HepG2 (cell line): Measurements from ENCODE around the gene DAG1. TPM values are rescaled to one million over a fixed set of nuclear protein-coding genes. Genes with fewer than 3 reads are reported as not detected.

Source experiments
- CENPX ChIP-seq: sonication (generic); formaldehyde crosslinking; IDR thresholded peaks from 2 replicates; pipeline ENCODE4 v1.9.0; 2021; ENCODE audit warnings: mild to moderate bottlenecking, missing genetic modification reagents, moderate library complexity
- EP300 ChIP-seq, 3 experiments: sonication (generic) in 1 of 3; formaldehyde crosslinking in 1 of 3; IDR thresholded peaks; 2 replicates each; pipeline versions ENCODE4 v1.5.1 to v1.6.1; 2011 to 2020; ENCODE audit warnings: low read depth in 2 of 3, low read length in 2 of 3, borderline replicate concordance in 1 of 3, improper control_type of control experiment in 1 of 3, mild to moderate bottlenecking in 1 of 3, missing genetic modification reagents in 1 of 3, moderate library complexity in 1 of 3
- HNF4G ChIP-seq, 2 experiments: sonication (generic) in 1 of 2; formaldehyde crosslinking in 1 of 2; IDR thresholded peaks; 2 replicates each; pipeline versions ENCODE4 v1.4.0 to v1.6.1; 2011 to 2020; ENCODE audit warnings: borderline replicate concordance in 2 of 2, low read depth in 2 of 2, mild to moderate bottlenecking in 2 of 2, low read length in 1 of 2, missing genetic modification reagents in 1 of 2, moderate library complexity in 1 of 2
- NR1H2 ChIP-seq: sonication (generic); formaldehyde crosslinking; IDR thresholded peaks from 2 replicates; pipeline ENCODE4 v1.8.1; 2022; ENCODE audit warnings: low read depth, missing genetic modification reagents, borderline replicate concordance
- RAD21 ChIP-seq: fragments of 450-650 bp; formaldehyde crosslinking; IDR thresholded peaks from 2 replicates; pipeline ENCODE4 v1.5.0; 2020; ENCODE audit warnings: mild to moderate bottlenecking
- SCMH1 ChIP-seq: sonication (generic); formaldehyde crosslinking; IDR thresholded peaks from 2 replicates; pipeline ENCODE4 v1.9.0; 2021; ENCODE audit warnings: missing genetic modification reagents, mild to moderate bottlenecking, borderline replicate concordance
- SMAD1 ChIP-seq: sonication (generic); formaldehyde crosslinking; IDR thresholded peaks from 2 replicates; pipeline ENCODE4 v1.4.0; 2020; ENCODE audit warnings: missing genetic modification reagents, low read depth, mild to moderate bottlenecking, borderline replicate concordance
- SMC3 ChIP-seq: IDR thresholded peaks from 2 replicates; pipeline ENCODE4 v1.6.1; 2011; ENCODE audit warnings: low read length, improper control_type of control experiment
- SP5 ChIP-seq: IDR thresholded peaks from 2 replicates; pipeline ENCODE4 v1.6.1; 2016; ENCODE audit warnings: low read depth, borderline replicate concordance
- YY1 ChIP-seq: IDR thresholded peaks from 2 replicates; pipeline ENCODE4 v1.6.1; 2011; ENCODE audit warnings: low read length, low read depth, moderate library complexity, mild to moderate bottlenecking; ENCODE audit not compliant: insufficient read depth, insufficient replicate concordance
- ZFP36 ChIP-seq: fragments of 150-350 bp; IDR thresholded peaks from 2 replicates; pipeline ENCODE4 v1.6.1; 2018; ENCODE audit warnings: borderline replicate concordance, low read length, low read depth; ENCODE audit not compliant: partially characterized antibody
- ZNF12 ChIP-seq: sonication (generic); formaldehyde crosslinking; IDR thresholded peaks from 2 replicates; pipeline ENCODE4 v1.5.0; 2020; ENCODE audit warnings: missing genetic modification reagents
- ZNF138 ChIP-seq: sonication (generic); formaldehyde crosslinking; IDR thresholded peaks from 2 replicates; pipeline ENCODE4 v1.5.0; 2020; ENCODE audit warnings: mild to moderate bottlenecking, low read depth, missing genetic modification reagents
- ZNF558 ChIP-seq: sonication (generic); formaldehyde crosslinking; IDR thresholded peaks from 2 replicates; pipeline ENCODE4 v1.9.0; 2022; ENCODE audit warnings: mild to moderate bottlenecking, missing genetic modification reagents, borderline replicate concordance
- ZNF879 ChIP-seq: sonication (generic); formaldehyde crosslinking; IDR thresholded peaks from 2 replicates; pipeline ENCODE4 v1.8.1; 2023; ENCODE audit warnings: missing genetic modification reagents
- polyA plus RNA-seq, 8 experiments: library from polyadenylated mRNA; depleted of rRNA in 3 of 8; stranded (reverse) in 7 of 8; unstranded in 1 of 8; fragments of >200 nt; fragmentation: Illumina TruSeq in 4 of 8; extraction: Trizol in 4 of 8; gene quantifications; 2 replicates each; pipeline versions ENCODE4 v1.2.1 to v1.2.3, GENCODE V29; 2011 to 2016; ENCODE audit warnings: low read depth in 4 of 8, missing spikeins in 1 of 8, mixed read lengths in 1 of 8; ENCODE audit not compliant: insufficient read depth in 1 of 8
- total RNA-seq, 5 experiments: library from RNA; depleted of rRNA; stranded (reverse); fragments of >200 nt; fragmentation: Illumina TruSeq; extraction: Trizol; gene quantifications; 2 replicates each; pipeline ENCODE4 v1.2.3, GENCODE V29; 2016; ENCODE audit warnings: low read depth in 1 of 5
- TF ChIP-seq, protein P1 (sequence below): sonication (generic); formaldehyde crosslinking; IDR thresholded peaks from 2 replicates; pipeline ENCODE4 v1.5.0; 2020; ENCODE audit warnings: mild to moderate bottlenecking, missing genetic modification reagents
- TF ChIP-seq, protein P2 (sequence below): sonication (generic); formaldehyde crosslinking; IDR thresholded peaks from 2 replicates; pipeline ENCODE4 v1.4.0; 2020; ENCODE audit warnings: missing genetic modification reagents
- TF ChIP-seq, protein P3 (sequence below): IDR thresholded peaks from 2 replicates; pipeline ENCODE4 v1.4.0; 2020; ENCODE audit warnings: mild to moderate bottlenecking, missing genetic modification reagents
- TF ChIP-seq, protein P4 (sequence below): sonication (generic); formaldehyde crosslinking; IDR thresholded peaks from 2 replicates; pipeline ENCODE4 v1.8.1; 2023; ENCODE audit warnings: mild to moderate bottlenecking, missing genetic modification reagents

DAG1 gene
- total and polyA plus RNA-seq, 2 of the 13 experiments (the other 11 are each of a cell fraction or from before 2014, with no cell fraction given): 47.3 to 50.4 TPM

DNA sequence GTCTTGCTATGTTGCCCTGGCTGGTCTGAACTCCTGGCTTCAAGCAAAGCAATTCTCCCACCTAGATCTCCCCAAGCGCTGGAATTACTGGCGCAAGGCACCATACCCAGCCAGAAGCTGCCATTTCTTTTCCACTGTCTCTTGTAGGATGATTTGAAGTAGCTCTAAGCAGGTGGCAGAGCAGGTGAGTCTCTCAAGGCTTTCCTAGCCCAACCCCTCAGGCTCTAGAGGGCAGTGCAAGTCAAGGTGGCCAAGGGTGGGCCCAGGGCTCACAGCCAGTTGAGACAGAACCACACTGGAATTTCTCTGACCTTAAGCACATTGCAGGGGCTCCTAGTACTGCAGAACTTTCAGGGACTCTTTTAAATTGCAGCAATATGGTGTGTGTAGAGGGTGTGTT is 15.6 kb upstream of the DAG1 start (continued):
- TF ChIP-seq, protein P1, sequence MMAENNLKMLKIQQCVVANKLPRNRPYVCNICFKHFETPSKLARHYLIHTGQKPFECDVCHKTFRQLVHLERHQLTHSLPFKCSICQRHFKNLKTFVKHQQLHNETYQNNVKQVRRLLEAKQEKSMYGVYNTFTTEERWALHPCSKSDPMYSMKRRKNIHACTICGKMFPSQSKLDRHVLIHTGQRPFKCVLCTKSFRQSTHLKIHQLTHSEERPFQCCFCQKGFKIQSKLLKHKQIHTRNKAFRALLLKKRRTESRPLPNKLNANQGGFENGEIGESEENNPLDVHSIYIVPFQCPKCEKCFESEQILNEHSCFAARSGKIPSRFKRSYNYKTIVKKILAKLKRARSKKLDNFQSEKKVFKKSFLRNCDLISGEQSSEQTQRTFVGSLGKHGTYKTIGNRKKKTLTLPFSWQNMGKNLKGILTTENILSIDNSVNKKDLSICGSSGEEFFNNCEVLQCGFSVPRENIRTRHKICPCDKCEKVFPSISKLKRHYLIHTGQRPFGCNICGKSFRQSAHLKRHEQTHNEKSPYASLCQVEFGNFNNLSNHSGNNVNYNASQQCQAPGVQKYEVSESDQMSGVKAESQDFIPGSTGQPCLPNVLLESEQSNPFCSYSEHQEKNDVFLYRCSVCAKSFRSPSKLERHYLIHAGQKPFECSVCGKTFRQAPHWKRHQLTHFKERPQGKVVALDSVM (CRISPR knock-in tag): no peak
- TF ChIP-seq SMAD1 (CRISPR knock-in tag): no peak
- peak; percentile 64 for TF ChIP-seq SMC3
- TF ChIP-seq ZFP36: no peak
- no peak for TF ChIP-seq YY1
- no peak for TF ChIP-seq ZNF12 (CRISPR knock-in tag)
- TF ChIP-seq SCMH1 (CRISPR knock-in tag): no peak
- TF ChIP-seq NR1H2: no peak
- no peak for TF ChIP-seq SP5 (CRISPR knock-in tag)
- TF ChIP-seq, protein P2, sequence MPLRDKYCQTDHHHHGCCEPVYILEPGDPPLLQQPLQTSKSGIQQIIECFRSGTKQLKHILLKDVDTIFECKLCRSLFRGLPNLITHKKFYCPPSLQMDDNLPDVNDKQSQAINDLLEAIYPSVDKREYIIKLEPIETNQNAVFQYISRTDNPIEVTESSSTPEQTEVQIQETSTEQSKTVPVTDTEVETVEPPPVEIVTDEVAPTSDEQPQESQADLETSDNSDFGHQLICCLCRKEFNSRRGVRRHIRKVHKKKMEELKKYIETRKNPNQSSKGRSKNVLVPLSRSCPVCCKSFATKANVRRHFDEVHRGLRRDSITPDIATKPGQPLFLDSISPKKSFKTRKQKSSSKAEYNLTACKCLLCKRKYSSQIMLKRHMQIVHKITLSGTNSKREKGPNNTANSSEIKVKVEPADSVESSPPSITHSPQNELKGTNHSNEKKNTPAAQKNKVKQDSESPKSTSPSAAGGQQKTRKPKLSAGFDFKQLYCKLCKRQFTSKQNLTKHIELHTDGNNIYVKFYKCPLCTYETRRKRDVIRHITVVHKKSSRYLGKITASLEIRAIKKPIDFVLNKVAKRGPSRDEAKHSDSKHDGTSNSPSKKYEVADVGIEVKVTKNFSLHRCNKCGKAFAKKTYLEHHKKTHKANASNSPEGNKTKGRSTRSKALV: no peak
- no peak for TF ChIP-seq ZNF558 (CRISPR knock-in tag)
- TF ChIP-seq, protein P3, sequence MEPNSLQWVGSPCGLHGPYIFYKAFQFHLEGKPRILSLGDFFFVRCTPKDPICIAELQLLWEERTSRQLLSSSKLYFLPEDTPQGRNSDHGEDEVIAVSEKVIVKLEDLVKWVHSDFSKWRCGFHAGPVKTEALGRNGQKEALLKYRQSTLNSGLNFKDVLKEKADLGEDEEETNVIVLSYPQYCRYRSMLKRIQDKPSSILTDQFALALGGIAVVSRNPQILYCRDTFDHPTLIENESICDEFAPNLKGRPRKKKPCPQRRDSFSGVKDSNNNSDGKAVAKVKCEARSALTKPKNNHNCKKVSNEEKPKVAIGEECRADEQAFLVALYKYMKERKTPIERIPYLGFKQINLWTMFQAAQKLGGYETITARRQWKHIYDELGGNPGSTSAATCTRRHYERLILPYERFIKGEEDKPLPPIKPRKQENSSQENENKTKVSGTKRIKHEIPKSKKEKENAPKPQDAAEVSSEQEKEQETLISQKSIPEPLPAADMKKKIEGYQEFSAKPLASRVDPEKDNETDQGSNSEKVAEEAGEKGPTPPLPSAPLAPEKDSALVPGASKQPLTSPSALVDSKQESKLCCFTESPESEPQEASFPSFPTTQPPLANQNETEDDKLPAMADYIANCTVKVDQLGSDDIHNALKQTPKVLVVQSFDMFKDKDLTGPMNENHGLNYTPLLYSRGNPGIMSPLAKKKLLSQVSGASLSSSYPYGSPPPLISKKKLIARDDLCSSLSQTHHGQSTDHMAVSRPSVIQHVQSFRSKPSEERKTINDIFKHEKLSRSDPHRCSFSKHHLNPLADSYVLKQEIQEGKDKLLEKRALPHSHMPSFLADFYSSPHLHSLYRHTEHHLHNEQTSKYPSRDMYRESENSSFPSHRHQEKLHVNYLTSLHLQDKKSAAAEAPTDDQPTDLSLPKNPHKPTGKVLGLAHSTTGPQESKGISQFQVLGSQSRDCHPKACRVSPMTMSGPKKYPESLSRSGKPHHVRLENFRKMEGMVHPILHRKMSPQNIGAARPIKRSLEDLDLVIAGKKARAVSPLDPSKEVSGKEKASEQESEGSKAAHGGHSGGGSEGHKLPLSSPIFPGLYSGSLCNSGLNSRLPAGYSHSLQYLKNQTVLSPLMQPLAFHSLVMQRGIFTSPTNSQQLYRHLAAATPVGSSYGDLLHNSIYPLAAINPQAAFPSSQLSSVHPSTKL (CRISPR knock-in tag): 0 out of 2 replicates have a peak, but pooled peaks have one; percentile 20
- no peak for TF ChIP-seq HNF4G (IDR thresholded peaks at IDR 0.05; ENCODE audit: borderline replicate concordance, low read depth, low read length)
- TF ChIP-seq HNF4G (CRISPR knock-in tag; IDR thresholded peaks at IDR 0.05; ENCODE audit: borderline replicate concordance, low read depth): no peak
- TF ChIP-seq, protein P4, sequence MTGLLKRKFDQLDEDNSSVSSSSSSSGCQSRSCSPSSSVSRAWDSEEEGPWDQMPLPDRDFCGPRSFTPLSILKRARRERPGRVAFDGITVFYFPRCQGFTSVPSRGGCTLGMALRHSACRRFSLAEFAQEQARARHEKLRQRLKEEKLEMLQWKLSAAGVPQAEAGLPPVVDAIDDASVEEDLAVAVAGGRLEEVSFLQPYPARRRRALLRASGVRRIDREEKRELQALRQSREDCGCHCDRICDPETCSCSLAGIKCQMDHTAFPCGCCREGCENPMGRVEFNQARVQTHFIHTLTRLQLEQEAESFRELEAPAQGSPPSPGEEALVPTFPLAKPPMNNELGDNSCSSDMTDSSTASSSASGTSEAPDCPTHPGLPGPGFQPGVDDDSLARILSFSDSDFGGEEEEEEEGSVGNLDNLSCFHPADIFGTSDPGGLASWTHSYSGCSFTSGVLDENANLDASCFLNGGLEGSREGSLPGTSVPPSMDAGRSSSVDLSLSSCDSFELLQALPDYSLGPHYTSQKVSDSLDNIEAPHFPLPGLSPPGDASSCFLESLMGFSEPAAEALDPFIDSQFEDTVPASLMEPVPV: no peak
- no peak for TF ChIP-seq EP300 (IDR thresholded peaks at IDR 0.05; ENCODE audit: low read depth in 2 of 2, low read length in 2 of 2)
- TF ChIP-seq EP300 (CRISPR knock-in tag; IDR thresholded peaks at IDR 0.05; ENCODE audit: borderline replicate concordance): no peak
- peak; percentile 63 for TF ChIP-seq RAD21 (CRISPR knock-in tag)
- no peak for TF ChIP-seq CENPX (CRISPR knock-in tag)
- TF ChIP-seq ZNF138 (CRISPR knock-in tag): no peak
- no peak for TF ChIP-seq ZNF879
